GM21528 (cell line): ENCODE data around the gene ZBTB43.
"Not testable (repeated sequence)": the region's sequence is repeated elsewhere in the genome, so short reads cannot be mapped to it uniquely, and the experiment has no call there.

ENCODE experiments used
- ATAC-seq: cut with Tn5 transposase; IDR thresholded peaks from one replicate; pipeline ENCODE4 v1.9.1; 2021; ENCODE audit warnings: mild to moderate bottlenecking, moderate library complexity; ENCODE audit not compliant: unreplicated experiment, low FRiP score

ZBTB43 gene, protein sequence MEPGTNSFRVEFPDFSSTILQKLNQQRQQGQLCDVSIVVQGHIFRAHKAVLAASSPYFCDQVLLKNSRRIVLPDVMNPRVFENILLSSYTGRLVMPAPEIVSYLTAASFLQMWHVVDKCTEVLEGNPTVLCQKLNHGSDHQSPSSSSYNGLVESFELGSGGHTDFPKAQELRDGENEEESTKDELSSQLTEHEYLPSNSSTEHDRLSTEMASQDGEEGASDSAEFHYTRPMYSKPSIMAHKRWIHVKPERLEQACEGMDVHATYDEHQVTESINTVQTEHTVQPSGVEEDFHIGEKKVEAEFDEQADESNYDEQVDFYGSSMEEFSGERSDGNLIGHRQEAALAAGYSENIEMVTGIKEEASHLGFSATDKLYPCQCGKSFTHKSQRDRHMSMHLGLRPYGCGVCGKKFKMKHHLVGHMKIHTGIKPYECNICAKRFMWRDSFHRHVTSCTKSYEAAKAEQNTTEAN

DNA sequence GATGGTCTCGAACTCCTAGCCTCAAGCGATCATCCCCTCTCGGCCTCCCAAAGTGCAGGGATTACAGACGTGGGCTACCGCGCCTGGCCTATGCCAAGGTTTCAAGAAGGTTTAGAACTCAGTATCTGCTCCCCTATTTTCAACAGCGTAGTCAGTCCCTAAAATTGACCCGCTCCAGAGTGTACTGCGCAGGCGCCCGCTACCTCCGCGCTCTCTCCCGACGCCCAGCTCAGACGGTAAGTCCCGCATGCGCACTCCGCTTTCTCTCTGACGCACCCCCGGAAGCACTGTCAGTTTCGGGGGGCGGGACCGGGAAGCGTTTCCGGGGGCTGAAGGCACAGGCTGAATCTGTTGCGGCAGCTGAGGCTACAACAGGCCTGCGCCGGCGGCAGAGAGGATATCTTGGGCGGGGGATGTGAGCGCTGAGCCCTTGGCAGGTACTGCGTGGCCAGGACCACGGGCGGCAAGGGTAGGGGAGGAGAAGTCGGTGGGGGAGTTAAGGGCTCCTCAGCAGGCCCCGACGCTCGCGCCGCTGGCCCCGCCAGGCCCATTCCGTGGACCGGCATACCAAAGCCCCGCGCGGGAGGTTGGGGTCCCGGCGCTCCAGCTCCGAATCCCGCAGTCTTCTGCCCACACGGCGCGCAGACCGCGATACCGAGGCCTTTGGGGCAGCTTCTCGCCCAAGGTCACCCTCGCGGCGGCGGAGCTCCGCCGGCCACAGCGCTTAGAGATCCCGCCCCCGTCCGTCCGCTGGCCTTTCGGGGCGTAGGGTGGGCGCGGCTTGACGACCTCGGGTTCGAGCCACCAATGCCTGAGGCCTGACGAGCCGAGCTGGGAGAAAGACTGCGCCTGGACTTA, at the start of gene ZBTB43:
Gene ZBTB43 (plus strand): TSS at position 345 of the 858 bp plus-strand sequence. CDS start 27,470 bp downstream, outside the sequence.
- ATAC-seq = peak; percentile 78

DNA sequence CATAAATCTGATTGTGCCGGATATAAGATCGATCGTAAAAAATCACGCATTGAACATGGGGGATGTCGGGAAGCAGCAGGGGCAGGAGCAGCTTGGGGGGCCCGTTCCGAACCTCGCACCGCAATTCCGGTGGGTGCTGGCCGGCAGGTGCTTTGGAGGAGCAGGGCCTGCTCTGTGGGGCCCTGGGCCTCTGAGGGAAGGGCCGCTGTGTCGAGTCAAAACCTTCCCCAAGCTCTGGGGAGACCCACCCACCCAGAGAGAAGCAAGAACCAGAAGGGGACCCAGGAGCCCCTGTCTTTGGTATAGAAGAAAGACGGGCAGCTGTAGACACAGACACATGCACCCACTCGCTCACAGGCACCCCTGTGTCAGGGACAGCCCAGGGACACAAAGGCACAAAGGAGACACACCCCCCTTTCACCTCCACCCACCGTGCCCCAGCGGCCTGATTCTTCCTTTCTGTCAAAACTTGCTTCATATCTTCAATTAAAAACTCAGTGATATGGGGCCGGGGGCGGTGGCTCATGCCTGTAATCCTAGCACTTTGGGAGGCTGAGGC, 49.4 kb upstream of the ZBTB43 start:
- ATAC-seq = no peak

DNA sequence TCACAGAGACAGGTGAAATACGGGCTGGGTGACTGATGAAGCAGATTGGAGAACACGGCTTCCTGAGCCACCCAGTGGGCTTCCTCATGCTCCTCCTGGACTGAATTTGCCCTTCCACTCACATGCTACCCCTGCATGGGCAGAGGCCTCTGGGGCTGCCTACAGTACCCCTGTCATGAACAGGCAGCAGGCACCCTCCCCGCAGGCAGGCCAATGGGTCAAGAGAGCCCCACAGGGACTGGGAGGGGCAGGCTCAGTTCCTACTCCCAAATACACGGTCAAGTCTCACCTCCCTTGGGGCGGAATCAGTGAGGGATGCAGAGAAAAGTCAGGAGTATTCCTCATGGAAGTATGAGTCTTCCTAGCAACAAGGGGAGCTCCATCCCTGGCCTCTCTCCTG, 48.6 kb upstream of the ZBTB43 start:
- no peak for ATAC-seq

DNA sequence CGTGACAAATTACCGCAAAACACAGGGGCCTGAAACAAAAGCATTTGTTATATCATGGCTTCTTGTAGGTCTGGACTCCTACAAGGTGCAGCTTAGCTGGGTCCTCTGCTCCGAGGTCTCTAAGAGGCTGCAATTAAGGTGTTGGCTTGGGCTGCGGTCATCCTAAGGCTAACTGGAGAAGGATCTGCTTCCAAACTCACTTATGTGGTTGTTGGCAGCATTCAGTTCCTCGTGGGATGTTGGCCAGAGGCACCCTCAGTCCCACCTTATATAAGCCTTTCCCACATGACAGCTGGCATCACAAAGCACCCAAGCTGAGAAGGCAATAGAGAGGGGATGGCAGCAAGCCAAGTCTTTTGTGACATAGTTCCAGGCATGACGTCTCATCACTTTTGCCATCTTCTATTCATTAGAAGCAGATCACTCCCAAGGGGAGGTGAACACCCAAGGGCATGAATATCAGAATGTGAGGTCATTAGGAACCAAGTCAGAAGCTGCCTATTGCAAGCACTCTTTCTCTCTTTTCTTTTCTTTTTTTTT, 47.9 kb upstream of the ZBTB43 start:
- ATAC-seq = no peak

DNA sequence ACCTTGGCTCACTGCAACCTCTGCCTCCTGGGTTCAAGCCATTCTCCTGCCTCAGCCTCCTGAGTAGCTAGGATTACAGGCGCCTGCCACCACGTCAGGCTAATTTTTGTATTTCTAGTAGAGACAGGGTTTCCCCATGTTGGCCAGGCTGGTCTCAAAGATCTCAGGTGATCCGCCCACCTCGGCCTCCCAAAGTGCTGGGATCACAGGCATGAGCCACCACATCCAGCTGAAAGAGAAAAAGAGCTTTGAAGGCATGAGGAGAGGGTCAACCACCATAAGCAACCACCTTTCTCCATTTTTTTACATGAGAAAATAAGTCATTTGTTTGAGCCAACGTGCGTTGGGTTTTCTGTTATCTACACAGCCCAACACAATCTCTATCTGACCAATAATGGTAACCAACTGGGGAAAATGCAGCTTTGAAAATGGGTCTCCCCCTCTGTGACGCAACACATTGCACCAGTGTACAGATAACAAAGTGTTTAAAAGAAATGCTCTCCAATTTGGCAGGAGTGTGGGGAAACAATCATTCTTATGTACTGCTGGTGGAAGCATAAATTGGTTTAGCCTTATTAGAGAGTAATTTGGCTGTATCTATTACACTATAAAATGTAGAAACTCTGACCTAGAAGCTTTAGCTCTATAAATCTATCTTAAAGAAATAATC, 45.8 kb upstream of the ZBTB43 start:
- no peak for ATAC-seq

DNA sequence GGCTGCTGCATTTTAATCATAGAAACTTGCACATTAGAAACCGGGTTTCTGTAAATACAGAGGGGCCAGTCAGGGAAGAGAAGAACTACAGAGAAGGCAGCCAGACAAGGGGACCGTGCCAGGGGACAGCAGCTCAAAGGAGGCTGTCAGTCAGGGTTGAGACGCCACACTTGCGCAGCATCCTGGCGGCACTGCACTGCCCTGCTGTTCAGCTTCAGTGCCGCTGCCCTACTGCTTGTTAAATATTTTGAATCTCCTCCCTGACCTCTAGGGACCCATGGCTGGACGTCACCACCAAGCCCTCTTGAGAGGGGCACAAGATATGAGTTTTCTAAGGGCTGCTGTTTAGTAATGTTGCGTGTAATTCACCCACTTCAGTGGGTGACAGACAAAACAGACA, 43.6 kb upstream of the ZBTB43 start:
- no peak for ATAC-seq

DNA sequence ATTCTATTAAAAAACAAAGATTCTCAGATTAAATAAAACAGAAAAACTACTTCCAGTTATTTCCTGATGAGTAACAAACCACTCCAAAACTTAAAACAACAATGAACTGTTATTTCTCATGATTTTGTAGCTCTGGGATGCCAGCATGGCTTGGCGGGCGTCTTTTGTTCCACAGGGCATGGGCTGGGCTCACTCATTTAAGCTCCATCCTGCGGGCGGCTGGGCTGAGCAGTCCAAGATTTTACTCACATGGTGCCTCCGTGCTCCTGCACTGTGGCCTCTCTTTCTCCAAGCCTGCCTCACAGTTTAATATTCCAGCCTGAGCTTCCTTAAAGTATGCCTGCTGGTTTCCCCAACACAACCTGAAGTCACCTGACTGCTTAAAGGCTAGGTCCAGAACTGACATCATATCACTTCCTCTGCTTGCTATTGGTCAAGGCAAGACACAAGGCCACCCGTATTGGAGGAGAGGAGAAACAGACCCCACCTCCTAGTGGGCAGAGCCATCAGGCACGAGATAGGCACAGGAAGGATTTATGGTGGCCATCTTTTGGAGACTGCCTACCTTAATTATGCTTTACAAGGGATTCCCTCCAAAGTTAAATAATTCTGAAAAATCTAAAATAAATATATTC, 41.6 kb upstream of the ZBTB43 start:
- ATAC-seq = no peak

DNA sequence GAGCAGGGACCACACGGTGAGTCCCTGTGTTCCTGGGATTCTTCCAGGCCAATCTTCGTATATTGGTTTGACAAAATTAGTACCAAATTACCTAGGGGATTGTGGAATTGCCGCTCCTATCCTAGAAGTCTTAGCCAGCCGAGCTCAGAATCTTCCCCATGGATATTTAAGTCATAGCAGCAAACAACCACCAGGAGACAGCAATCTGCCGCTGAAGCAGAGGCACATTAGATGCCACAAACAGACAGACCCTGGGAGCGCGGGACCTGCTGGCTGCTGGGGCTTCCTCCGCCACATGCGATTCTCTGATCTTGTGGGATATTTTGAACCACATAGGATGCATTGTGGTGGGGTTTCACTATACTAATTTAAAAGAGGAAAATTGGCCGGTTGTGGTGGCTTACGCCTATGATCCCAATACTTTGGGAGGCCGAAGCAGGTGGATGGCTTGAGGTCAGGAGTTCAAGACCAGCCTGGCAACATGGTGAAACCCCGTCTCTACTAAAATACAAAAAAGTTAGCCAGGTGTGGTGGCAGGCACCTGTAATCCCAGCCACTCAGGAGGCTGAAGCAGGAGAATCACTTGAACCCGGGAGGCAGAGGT, 31.7 kb upstream of the ZBTB43 start:
- ATAC-seq = no peak

DNA sequence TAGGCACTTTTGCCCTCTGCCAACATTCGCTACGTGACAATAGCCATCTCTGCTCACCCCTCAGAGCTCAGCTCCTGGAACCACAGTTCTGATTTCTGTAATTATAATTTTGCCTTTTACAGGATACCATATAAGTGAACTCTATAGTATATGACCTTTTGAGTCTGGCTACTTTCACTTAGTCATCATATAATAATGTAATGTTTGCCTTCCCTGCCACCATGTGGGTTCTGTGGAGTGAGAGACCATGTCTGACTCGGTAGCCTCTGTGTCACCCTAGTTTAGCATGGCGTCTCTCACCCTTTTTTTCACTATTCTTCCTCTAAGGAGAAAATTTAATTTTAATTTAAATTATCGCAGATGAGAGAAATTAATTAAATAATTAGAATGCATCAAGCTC, 28.9 kb upstream of the ZBTB43 start:
- ATAC-seq = no peak

DNA sequence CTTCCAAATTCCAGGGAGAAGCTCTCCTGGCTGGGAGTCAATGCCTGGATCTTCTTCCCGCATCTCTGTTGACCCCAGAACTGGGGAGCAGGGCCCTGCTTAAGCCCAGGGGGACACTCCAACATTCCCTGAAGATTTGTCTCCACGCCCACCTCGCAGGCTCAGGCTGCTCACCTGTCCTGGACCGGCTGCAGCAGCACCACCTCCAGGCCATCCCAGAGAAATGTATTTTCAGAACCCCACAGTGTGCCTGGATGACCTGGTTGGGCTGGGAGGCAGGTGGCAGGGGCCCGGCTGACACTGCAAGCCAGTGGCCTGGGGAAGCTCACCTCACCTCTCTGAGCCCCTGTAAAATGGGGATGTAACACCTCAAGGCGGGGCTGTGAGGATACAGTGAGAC, 27.1 kb upstream of the ZBTB43 start:
- ATAC-seq = no peak

DNA sequence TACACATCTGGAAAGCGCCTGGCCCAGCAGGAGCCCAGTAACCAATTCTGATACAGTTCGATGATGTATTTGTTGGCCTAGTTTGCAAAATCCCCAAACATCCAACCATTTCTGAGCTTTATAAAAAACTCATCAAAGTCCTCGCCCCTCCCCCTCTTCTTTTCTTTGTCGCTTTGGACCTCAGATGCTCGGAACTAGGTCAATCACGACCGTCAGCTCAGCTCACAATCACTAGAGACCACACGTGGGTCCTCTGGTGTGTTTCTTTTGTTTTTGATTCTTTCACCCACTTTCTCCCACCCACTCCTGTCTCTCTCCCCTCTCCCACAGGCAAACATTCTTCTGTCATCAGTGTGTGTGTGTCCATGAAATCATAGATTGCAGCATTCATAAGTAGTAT, 26.7 kb upstream of the ZBTB43 start:
- no peak for ATAC-seq

DNA sequence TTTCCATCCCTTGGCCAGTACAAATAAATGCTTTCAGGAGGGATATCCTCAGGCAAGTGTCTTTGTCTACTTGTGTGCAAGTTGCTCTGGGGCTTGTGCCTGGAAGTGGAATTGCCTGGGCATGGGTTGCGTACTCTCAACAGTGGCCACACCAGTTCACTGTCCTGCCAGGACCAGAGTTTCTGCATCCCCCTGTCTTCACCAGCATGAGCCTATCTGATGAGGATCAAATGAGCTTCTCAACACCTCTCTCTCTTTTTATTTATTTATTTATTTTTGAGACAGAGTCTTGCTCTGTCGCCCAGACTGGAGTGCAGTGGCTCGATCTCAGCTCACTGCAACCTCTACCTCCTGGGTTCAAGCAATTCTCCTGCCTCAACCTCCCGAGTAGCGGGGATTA, 26.1 kb upstream of the ZBTB43 start:
- not testable (repeated sequence) for ATAC-seq

DNA sequence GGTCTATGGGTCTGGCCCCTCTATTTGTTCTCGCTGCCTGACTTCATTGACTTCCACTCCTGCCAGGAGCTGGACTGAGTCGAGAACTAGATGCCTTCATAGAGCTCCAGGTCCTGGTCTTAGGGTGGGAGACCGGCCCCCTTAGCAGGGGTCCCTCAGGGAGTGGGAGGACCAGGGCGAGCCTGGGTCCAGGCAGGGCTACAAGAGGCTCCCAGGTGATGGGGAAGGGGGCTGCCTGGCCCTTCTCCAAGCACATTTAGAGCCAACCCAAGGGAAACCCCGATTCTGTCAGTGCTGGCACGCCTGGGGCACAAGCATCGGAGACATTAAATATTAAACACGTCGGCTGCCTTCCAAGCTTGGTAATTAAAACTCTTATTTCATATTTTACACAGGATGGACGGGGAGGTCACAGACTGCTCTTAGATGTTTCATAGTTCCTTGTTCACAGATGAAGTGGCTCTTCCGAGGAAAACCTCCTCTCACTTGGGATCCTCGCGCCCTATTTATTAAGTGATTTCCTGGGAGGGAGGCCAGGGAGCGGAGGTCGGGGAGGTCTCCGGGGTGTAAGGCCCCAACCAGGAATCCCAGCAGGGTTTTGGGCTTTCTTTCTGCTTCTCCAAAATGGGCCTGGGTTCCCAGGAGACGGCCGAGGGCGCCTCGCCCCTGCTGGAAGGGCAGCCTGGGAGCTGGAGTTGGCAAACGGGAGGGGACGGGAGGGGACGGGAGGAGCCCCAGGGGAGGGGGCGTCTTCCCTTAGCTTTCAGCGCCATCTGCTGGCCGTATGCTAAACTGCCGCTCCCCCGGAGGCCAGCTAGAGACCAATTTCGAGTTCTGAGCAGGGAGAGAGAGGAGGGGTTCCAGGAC, 23.4 kb upstream of the ZBTB43 start:
- ATAC-seq = no peak

DNA sequence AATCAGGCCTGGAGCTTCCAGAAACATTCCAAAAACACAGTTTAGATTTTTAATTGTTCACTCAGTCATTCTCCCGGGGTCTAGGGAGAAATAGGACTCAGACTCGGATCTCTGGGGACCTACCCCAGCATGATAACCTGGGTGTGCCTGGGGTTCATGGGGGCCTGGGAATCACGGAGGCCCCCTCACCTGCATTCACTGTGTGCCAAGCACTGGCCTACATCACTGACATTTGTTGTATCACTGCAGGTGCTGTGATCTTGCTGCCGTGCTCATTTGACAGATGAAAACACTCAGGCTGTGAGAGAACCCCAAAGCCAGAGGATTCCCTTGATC, 22.8 kb upstream of the ZBTB43 start:
- no peak for ATAC-seq

DNA sequence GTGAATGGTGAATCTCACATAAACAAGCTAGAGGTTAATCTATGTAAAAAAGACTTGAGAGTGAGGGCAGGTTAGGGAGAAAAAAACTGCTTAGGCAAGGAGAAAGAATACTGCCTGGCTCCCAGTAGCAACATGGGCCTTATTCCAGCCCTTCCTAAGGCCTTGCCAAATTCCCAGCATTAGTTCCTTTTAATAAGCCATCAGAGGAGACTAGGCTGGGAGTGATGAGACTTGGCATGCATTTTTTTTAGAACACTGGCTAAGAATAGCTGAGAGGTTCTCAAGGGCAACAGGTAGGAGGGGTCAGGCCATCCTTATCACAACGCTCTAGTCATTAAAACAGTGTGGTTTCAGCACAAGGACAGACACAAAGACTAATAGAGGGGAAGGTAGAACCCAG, 20.9 kb upstream of the ZBTB43 start:
- no peak for ATAC-seq

DNA sequence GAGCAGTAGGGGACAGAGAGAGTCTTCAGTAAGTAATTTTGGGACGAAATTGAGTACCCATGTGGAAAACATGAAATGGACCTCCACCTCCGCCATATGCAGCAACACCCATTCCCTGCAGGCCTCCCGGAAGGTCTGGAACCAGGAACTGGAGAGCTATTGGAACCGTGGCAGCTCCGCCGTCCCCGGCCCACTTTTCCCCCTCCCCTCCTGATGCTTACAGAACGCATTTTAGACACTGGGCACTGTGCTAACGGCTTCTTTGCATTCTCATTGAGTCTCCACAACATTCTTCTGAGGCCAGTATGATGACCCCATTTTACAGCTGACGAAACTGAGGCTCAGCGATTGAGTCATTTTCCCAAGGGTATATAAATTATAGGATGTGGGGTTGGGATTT, 20.4 kb upstream of the ZBTB43 start:
- ATAC-seq = no peak

DNA sequence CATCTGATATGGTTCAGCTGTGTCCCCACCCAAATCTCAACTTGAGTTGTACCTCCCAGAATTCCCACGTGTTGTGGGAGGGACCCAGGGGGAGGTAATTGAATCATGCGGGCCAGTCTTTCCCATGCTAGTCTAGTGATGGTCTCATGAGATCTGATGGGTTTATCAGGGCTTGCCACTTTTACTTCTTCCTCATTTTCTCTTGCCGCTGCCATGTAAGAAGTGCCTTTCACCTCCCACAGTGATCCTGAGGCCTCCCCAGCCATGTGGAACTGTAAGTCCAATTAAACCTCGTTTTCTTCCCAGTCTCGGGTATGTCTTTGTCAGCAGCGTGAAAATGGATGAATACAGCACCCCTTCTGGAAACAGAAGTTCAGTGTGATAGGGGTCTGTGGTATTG, 20.0 kb upstream of the ZBTB43 start:
- ATAC-seq = not testable (repeated sequence)

DNA sequence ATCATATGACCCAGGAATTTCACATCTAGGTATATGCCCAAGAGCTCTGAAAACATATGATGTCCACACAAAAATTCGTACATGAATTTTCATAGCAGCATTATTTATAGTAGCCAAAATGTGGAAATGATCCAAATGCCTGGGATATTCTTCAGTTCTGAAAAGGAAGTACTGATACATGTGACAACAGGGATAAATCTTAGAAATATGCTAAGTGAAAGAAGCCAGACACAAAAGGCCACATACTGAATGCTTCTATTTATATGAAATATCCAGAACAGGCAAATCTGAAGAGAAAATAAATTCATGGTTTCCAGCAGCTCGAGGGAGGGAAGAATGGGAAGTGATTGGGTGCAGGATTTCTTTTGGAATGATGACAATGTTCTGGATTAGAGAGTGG, 16.8 kb upstream of the ZBTB43 start:
- ATAC-seq = no peak
